DND-41 (cell line): ENCODE measurements around the gene LYRM9.

Experiments used
- ATAC-seq: fragments of 200-7000 bp; cut with Tn5 transposase; 3 replicates; pipeline ENCODE4 v1.9.1; 2021; ENCODE audit warnings: low read depth; ENCODE audit not compliant: insufficient read depth
- DNase-seq: peaks from one replicate; pipeline ENCODE4 v3.0.0-alpha.2; 2020
- H2AFZ ChIP-seq: 2 replicates; pipeline ENCODE4 v1.6.0; 2012; ENCODE audit warnings: low read depth, low read length
- H3K27ac ChIP-seq: 2 replicates; pipeline ENCODE4 v1.5.1; 2012; ENCODE audit warnings: low read length, inconsistent platforms
- H3K27me3 ChIP-seq: fragments of 200-600 bp; sonication (generic); 2 replicates; pipeline ENCODE4 v1.6.0; 2012; ENCODE audit warnings: low read length, mild to moderate bottlenecking, inconsistent platforms; ENCODE audit not compliant: insufficient read depth, poor library complexity
- H3K36me3 ChIP-seq: 2 replicates; pipeline ENCODE4 v1.5.1; 2012; ENCODE audit warnings: low read length, inconsistent platforms; ENCODE audit not compliant: insufficient read depth
- H3K4me1 ChIP-seq: 2 replicates; pipeline ENCODE4 v1.5.1; 2012; ENCODE audit warnings: mild to moderate bottlenecking, low read length; ENCODE audit not compliant: insufficient read depth
- H3K4me2 ChIP-seq: 2 replicates; pipeline ENCODE4 v1.6.0; 2012; ENCODE audit warnings: mild to moderate bottlenecking, moderate library complexity, low read length, inconsistent platforms; ENCODE audit not compliant: insufficient read depth
- H3K4me3 ChIP-seq, 2 experiments: fragments of 200-600 bp in 1 of 2; shearing (Covaris generic) in 1 of 2; 2 replicates each; pipeline ENCODE4 v1.5.1; 2012 to 2016; ENCODE audit warnings: inconsistent platforms in 2 of 2, low read length in 2 of 2, mild to moderate bottlenecking in 2 of 2, low read depth in 1 of 2, moderate library complexity in 1 of 2
- H3K79me2 ChIP-seq: 2 replicates; pipeline ENCODE4 v1.6.0; 2012; ENCODE audit warnings: low read length, inconsistent platforms; ENCODE audit not compliant: insufficient read depth
- H3K9ac ChIP-seq: 2 replicates; pipeline ENCODE4 v1.6.0; 2012; ENCODE audit warnings: low read depth, mild to moderate bottlenecking, inconsistent platforms, low read length, moderate library complexity
- H3K9me3 ChIP-seq: 2 replicates; pipeline ENCODE4 v1.5.1; 2012; ENCODE audit warnings: low read length, moderate library complexity, mild to moderate bottlenecking, inconsistent platforms; ENCODE audit not compliant: insufficient read depth, severe bottlenecking
- H4K20me1 ChIP-seq: 2 replicates; pipeline ENCODE4 v1.6.0; 2012; ENCODE audit warnings: low read length; ENCODE audit not compliant: insufficient read depth
- EZH2 ChIP-seq: IDR thresholded peaks from 3 replicates; pipeline ENCODE4 v1.6.1; 2012; ENCODE audit warnings: borderline replicate concordance, low read depth, mild to moderate bottlenecking, moderate library complexity, low read length, inconsistent platforms; ENCODE audit not compliant: severe bottlenecking
- TF ChIP-seq, protein P1 (sequence below): IDR thresholded peaks from 2 replicates; pipeline ENCODE4 v1.5.1; 2012; ENCODE audit warnings: borderline replicate concordance, low read length, moderate library complexity, mild to moderate bottlenecking; ENCODE audit not compliant: poor library complexity, severe bottlenecking; ENCODE audit errors: extremely low read depth

LYRM9 gene

DNA sequence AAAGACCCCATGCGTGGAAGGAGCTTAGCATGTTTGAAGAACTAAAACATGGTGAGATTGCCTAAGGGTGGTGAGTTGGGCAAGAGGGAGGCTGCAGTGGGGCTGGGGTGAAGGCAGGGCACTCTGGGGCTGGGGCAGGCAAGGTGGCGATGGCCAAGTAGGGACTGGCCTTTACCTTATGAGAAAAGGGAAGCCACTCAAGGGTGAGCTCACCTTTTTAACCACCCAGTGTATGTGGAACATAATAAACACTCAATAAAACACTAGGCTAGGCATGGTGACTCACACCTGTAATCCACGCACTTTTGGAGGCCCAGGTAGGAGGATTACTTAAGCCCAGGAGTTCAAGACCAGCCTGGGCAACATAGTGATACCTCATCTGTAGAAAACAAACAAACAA is 37.7 kb downstream of the LYRM9 start:
- no peak overlapping the region for H3K4me2 ChIP-seq
- H3K4me1 ChIP-seq, result no peaks in the 10 kb centered on the region
- no peaks in the 10 kb centered on the region for H3K36me3 ChIP-seq
- TF ChIP-seq, protein P1, sequence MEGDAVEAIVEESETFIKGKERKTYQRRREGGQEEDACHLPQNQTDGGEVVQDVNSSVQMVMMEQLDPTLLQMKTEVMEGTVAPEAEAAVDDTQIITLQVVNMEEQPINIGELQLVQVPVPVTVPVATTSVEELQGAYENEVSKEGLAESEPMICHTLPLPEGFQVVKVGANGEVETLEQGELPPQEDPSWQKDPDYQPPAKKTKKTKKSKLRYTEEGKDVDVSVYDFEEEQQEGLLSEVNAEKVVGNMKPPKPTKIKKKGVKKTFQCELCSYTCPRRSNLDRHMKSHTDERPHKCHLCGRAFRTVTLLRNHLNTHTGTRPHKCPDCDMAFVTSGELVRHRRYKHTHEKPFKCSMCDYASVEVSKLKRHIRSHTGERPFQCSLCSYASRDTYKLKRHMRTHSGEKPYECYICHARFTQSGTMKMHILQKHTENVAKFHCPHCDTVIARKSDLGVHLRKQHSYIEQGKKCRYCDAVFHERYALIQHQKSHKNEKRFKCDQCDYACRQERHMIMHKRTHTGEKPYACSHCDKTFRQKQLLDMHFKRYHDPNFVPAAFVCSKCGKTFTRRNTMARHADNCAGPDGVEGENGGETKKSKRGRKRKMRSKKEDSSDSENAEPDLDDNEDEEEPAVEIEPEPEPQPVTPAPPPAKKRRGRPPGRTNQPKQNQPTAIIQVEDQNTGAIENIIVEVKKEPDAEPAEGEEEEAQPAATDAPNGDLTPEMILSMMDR, result no peak
- no peak for TF ChIP-seq EZH2
- ATAC-seq (no peak), DNase-seq (no peak)
- H3K4me3 ChIP-seq, result no peak overlapping the region
- no peaks in the 10 kb centered on the region for H3K79me2 ChIP-seq
- H4K20me1 ChIP-seq, result peaks cover 3% of the 10 kb centered on the region; the same call in 1 of the 2 replicates
- H3K9me3 ChIP-seq, result no peaks in the 10 kb centered on the region
- no peak overlapping the region for H3K9ac ChIP-seq
- no peaks in the 10 kb centered on the region for H3K27me3 ChIP-seq
- H3K27ac ChIP-seq, result no peak overlapping the region
- no peak overlapping the region for H2AFZ ChIP-seq

DNA sequence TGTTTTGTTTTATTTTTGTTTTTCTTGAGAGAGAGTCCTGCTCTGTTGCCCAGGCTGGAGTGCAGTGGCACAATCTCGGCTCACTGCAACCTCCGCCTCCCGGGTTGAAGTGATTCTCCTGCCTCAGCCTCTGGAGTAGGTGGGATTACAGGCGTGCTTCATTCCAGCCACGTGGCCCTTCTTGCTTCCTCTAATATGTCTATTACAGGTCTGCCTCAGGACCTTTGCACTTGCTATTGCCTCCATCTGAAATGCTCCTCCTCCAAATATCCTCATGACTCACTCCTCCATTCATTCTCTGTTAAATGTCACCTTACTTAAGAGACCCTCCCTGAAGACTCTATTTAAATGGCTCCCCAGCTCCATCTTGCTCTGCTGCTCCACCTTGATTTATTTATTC is 39.0 kb downstream of the LYRM9 start:
- ATAC-seq, result no peak
- DNase-seq, result no peak
- H3K9me3 ChIP-seq, result no peaks in the 10 kb centered on the region
- no peaks in the 10 kb centered on the region for H3K79me2 ChIP-seq
- no peak overlapping the region for H3K4me3 ChIP-seq
- no peak overlapping the region for H2AFZ ChIP-seq
- H3K36me3 ChIP-seq, result no peaks in the 10 kb centered on the region
- TF ChIP-seq, protein P1, result no peak
- TF ChIP-seq EZH2, result no peak
- no peak overlapping the region for H3K9ac ChIP-seq
- H3K4me1 ChIP-seq, result no peaks in the 10 kb centered on the region
- H3K4me2 ChIP-seq, result no peak overlapping the region
- peaks cover 3% of the 10 kb centered on the region; the same call in 1 of the 2 replicates for H4K20me1 ChIP-seq
- no peaks in the 10 kb centered on the region for H3K27me3 ChIP-seq
- no peak overlapping the region for H3K27ac ChIP-seq

DNA sequence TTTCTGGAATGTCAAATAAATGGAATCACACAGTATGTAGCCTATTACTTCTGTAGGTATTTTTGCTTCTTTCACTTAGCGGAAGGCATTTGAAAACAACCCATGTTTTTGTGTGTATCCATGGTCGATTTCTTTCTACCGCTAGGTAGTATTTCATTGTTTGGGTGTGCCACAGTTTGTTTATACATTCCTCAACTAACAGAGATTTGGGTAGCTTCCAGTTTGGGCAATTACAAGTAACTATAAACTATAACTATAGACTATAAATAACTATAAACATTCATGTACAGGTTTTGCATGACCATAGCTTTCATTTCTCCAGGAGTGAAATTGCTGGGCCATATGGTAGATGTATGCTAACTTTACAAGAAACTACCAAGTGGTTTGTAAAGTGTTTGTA is 40.1 kb downstream of the LYRM9 start:
- H3K27ac ChIP-seq, result no peak overlapping the region
- ATAC-seq (no peak), DNase-seq (no peak)
- no peaks in the 10 kb centered on the region for H3K4me1 ChIP-seq
- no peaks in the 10 kb centered on the region for H3K79me2 ChIP-seq
- H3K36me3 ChIP-seq, result no peaks in the 10 kb centered on the region
- H3K9ac ChIP-seq, result no peak overlapping the region
- no peak overlapping the region for H3K4me3 ChIP-seq
- H3K9me3 ChIP-seq, result no peaks in the 10 kb centered on the region
- H2AFZ ChIP-seq, result no peak overlapping the region
- no peak for TF ChIP-seq EZH2
- TF ChIP-seq, protein P1, result no peak
- no peaks in the 10 kb centered on the region for H4K20me1 ChIP-seq
- no peaks in the 10 kb centered on the region for H3K27me3 ChIP-seq
- H3K4me2 ChIP-seq, result no peak overlapping the region

DNA sequence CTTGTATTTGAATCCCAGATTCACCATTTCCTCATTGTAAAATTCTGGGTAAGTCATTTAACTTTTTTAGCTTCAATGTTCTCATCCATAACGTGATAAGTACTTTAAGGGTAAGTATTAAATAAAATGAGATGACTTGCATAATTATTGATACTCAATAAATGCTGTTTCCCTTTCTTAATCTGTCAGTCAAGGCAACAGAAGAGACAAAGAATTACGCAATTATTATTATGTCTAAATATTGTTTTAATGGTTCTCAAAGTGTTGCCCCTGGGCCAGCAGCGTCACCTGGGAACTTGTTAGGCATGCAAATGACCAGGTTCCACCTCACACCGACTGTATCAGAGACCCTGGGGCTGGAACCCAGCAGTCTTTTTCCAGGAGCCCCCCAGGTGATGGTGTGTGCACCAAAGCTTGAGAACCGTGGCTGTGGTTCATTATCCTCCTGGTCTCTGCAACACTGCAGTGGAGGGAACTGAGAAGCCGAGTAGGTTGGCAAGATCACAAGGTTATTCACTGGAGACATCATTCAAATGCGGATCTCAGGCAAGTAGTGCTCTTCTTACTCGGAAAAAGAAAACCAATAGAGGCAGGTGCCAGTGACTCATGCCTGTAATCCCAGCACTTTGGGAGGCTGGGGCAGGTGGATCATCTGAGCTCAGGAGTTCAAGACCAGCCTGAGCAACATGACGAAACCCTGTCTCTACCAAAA is 43.5 kb downstream of the LYRM9 start:
- H3K4me3 ChIP-seq, result no peak overlapping the region
- ATAC-seq (no peak), DNase-seq (no peak)
- H4K20me1 ChIP-seq, result no peaks in the 10 kb centered on the region
- no peaks in the 10 kb centered on the region for H3K79me2 ChIP-seq
- no peak overlapping the region for H3K27ac ChIP-seq
- no peak overlapping the region for H3K4me2 ChIP-seq
- H2AFZ ChIP-seq, result no peak overlapping the region
- no peaks in the 10 kb centered on the region for H3K9me3 ChIP-seq
- H3K9ac ChIP-seq, result no peak overlapping the region
- no peaks in the 10 kb centered on the region for H3K27me3 ChIP-seq
- no peak for TF ChIP-seq EZH2
- TF ChIP-seq, protein P1, result no peak
- H3K36me3 ChIP-seq, result no peaks in the 10 kb centered on the region
- H3K4me1 ChIP-seq, result peaks cover 13% of the 10 kb centered on the region
